Caki2 (cell line): ENCODE results near the gene MUCL3. TPM values are rescaled to one million over a fixed set of nuclear protein-coding genes. Genes with fewer than 3 reads are reported as not detected.
"Not testable (repeated sequence)": the region's sequence is repeated elsewhere in the genome, so short reads cannot be mapped to it uniquely, and the experiment has no call there.

Experiments
- DNase-seq: peaks from one replicate; pipeline ENCODE4 v3.0.0-alpha.2; 2015; ENCODE audit warnings: low read depth
- in situ Hi-C: cut with HindIII; loops from 2 replicates; pipeline ENCODE4 v1.10.0; 2016; ENCODE audit warnings: low sequenced_read_pairs, low pct_unique_long_range_greater_than_20kb, mixed read lengths
- total RNA-seq: library from RNA; depleted of rRNA; stranded (reverse); fragments of >200 nt; shearing (Covaris generic); gene quantifications from 2 replicates; pipeline ENCODE4 v1.2.3, GENCODE V29; 2014; ENCODE audit warnings: low replicate concordance

Gene MUCL3
- total RNA-seq, 1 experiment from 2014 or later = 0.24 TPM

- no peak for DNase-seq
- in situ Hi-C loops = no loop called here
These were observed 32.1 kb upstream of the MUCL3 start for GRCh38 chr6:30908700-30909099.

- in situ Hi-C loops, DNase-seq: not testable (repeated sequence)
These were observed 30.3 kb upstream of the MUCL3 start for GRCh38 chr6:30910473-30910872.

GRCh38 chr6:30912746-30913520, 27.8 kb upstream of the MUCL3 start:
- in situ Hi-C loops = no loop called here
- no peak for DNase-seq

- DNase-seq = no peak
- in situ Hi-C loops = no loop called here
These were observed 27.1 kb upstream of the MUCL3 start for GRCh38 chr6:30913721-30914075.

- in situ Hi-C loops = no loop called here
- DNase-seq = peak; percentile 97
These were observed 26.5 kb upstream of the MUCL3 start, which contains the start of gene VARS2 for GRCh38 chr6:30914076-30914853. TSS of gene VARS2 (plus strand) at chr6:30914238. CDS start at chr6:30914837, 599 bp downstream.

- in situ Hi-C loops = no loop called here
- DNase-seq = no peak
These were observed 25.8 kb upstream of the MUCL3 start for GRCh38 chr6:30914854-30915590.

- in situ Hi-C loops = no loop called here
- peak; percentile 72 for DNase-seq
These were observed 25.2 kb upstream of the MUCL3 start for GRCh38 chr6:30915591-30915946.

- no peak for DNase-seq
- in situ Hi-C loops = no loop called here
These were observed 23.7 kb upstream of the MUCL3 start for GRCh38 chr6:30917041-30917440.

- in situ Hi-C loops = no loop called here
- DNase-seq = no peak
These were observed 23.3 kb upstream of the MUCL3 start for GRCh38 chr6:30917487-30917886.

- DNase-seq = no peak
- in situ Hi-C loops = no loop called here
These were observed 22.1 kb upstream of the MUCL3 start for GRCh38 chr6:30918670-30919069.

- in situ Hi-C loops = no loop called here
- DNase-seq = no peak
These were observed 18.3 kb upstream of the MUCL3 start for GRCh38 chr6:30922447-30922852.

GRCh38 chr6:30924040-30924627, 16.6 kb upstream of the MUCL3 start:
- DNase-seq, in situ Hi-C loops: not testable (repeated sequence)

- in situ Hi-C loops = no loop called here
- DNase-seq = peak; percentile 57
These were observed 14.1 kb upstream of the MUCL3 start for GRCh38 chr6:30926644-30927043.

- DNase-seq, in situ Hi-C loops: not testable (repeated sequence)
These were observed 13.7 kb upstream of the MUCL3 start for GRCh38 chr6:30927080-30927479.

- no peak for DNase-seq
- in situ Hi-C loops = no loop called here
These were observed 12.1 kb upstream of the MUCL3 start for GRCh38 chr6:30928677-30929076.

- no peak for DNase-seq
- in situ Hi-C loops = no loop called here
These were observed 10.3 kb upstream of the MUCL3 start for GRCh38 chr6:30930506-30930905.

- in situ Hi-C loops = no loop called here
- DNase-seq = no peak
These were observed 9.5 kb upstream of the MUCL3 start for GRCh38 chr6:30931272-30931671.

- in situ Hi-C loops = no loop called here
- peak; percentile 23 for DNase-seq
These were observed 8.7 kb upstream of the MUCL3 start, which contains the start of gene SFTA2 for GRCh38 chr6:30931969-30932645. TSS of gene SFTA2 (minus strand) at chr6:30932170. CDS start at chr6:30932096, 74 bp downstream.
